Activated naive CD8-positive, alpha-beta T cell (primary cell): Measurements from ENCODE around the gene KDM3B.
A peak's percentile ranks its signal among the peaks of the same experiment; 100 is the strongest.
"Not testable (repeated sequence)": the region's sequence is repeated elsewhere in the genome, so short reads cannot be mapped to it uniquely, and the experiment has no call there.

ENCODE experiments used
- H3K27ac Mint-ChIP-seq: one replicate; pipeline ENCODE4 v1.8.0; 2021; ENCODE audit warnings: mixed read lengths
- H3K27me3 Mint-ChIP-seq: one replicate; pipeline ENCODE4 v1.8.0; 2021; ENCODE audit warnings: mixed read lengths
- H3K36me3 Mint-ChIP-seq: one replicate; pipeline ENCODE4 v1.8.0; 2021; ENCODE audit warnings: mixed read lengths
- H3K4me1 Mint-ChIP-seq: one replicate; pipeline ENCODE4 v1.8.0; 2021; ENCODE audit warnings: low read depth, mixed read lengths
- H3K4me3 Mint-ChIP-seq: one replicate; pipeline ENCODE4 v1.8.0; 2021; ENCODE audit warnings: mild to moderate bottlenecking, mixed read lengths
- H3K9me3 Mint-ChIP-seq: one replicate; pipeline ENCODE4 v1.8.0; 2021; ENCODE audit warnings: low read depth, mixed read lengths

The KDM3B gene

DNA sequence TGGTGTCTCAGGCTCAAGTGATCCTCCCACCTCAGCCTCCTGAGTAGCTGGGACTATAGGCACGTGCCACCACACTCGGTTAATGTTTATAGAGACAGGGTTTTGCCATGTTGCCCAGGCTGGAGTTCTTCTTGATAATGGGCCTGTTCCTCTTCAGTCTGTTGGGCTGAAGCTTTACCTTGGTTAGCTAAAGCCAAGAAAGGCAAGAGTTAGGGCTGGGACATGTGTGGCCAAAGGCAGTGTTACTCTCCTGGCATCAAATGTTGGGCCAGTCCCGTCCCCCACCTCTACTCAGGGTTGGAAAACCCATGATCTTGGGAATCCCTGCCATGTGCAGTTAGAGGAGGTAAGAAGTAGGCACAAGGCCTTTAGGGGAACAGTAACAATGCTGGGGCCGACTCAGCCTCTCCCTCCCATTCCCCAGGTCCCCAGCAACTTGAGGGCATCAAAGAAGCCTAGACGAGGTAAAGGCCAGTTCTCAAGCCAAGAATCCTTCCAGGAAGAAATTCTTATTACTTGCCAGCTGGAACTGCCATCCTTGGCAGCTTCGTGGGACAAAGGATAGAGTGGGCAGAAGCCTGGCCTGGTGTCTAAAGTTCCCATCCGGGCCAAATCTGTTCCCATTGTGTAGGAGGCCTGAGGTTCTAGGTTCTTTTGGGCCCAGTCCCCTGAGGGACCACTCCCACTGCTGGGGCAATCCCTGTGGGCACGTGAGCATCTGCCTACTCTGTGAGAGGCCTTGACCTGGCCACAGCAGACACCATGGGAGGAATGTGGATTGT is 117.2 kb downstream of the KDM3B start:
- Mint-ChIP-seq H3K9me3 (no peaks in the 10 kb centered on the region), H3K4me1 (peaks cover 24% of the 10 kb centered on the region), H3K27me3 (no peaks in the 10 kb centered on the region), H3K4me3 (peak overlapping the region; percentile 30), H3K36me3 (peaks cover 14% of the 10 kb centered on the region), H3K27ac (peak overlapping the region; percentile 50)

DNA sequence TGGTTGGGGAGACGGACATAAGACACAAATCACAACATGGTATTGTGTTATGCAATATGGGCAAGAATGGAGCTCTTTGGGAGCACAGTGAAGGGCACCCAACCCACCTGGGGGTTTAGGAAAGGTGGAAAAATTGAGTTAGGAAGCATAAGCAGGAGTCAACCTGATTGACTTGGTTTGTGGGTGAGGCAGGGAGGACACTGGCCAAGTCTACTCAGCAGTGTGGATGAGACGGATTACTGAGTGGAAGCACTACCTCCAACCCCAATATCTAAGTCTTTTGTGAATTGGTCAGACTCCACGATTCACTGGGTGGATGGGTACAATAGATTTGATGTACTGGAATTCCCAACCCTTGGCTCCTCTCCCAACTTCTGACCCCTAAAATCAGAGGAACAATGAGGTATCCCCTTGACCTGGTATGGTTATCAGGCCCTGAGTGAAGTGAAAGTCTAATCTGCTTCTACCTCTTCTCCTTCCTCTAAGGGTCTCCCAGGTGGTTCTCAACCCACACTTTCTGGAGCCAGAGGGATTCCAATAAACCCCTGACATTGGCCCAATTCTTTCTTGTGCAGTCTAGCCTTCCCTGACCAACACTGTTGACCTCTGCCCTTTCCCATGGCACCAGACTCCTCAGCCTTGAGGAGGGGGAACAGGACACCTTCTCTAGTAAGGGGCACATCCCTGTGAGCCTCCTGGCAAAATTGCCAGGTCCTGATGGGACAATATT is 118.0 kb downstream of the KDM3B start:
- Mint-ChIP-seq H3K4me1 (peaks cover 24% of the 10 kb centered on the region), H3K4me3 (no peak overlapping the region), H3K9me3 (no peaks in the 10 kb centered on the region), H3K27ac (peak overlapping the region; percentile 50), H3K36me3 (peaks cover 14% of the 10 kb centered on the region), H3K27me3 (peaks cover 2% of the 10 kb centered on the region)

DNA sequence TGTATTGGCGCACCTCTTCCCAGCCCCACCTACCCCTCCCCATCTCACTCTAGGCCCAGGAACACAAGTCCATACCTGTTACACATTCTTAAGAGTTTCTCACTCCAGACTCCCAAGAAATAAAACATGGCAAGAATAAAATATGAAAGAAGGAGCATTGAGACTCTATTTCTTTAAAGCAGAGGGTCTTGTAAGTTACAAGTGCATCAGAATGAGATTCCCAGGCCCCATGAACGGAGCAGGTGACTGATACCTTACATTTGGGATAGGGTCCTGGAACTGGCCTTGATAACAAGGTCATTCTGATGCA is 118.5 kb downstream of the KDM3B start:
- Mint-ChIP-seq H3K9me3 (no peaks in the 10 kb centered on the region), H3K4me1 (peaks cover 24% of the 10 kb centered on the region), H3K4me3 (no peak overlapping the region), H3K27me3 (peaks cover 2% of the 10 kb centered on the region), H3K27ac (no peak overlapping the region), H3K36me3 (peaks cover 14% of the 10 kb centered on the region)

DNA sequence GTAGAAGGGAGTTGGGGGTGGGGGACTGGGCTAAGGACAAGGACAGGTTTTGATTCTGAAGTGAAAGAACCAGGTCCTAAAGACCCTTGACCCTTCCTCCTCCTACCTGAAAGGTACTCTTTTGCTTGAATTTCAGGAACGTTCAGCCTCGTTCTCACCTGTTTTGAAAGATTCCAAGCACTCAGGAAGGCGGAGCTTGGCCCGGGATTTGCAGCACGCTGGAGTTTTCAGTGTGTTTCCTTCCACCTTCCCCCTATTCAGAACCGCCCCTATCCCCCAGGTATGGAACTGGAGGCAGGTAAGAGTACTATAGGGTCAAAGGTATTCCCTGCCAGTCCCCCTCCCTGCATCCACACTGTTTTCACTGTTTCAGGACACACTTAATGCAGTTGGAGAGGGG is 119.9 kb downstream of the KDM3B start:
- Mint-ChIP-seq H3K4me1 (peaks cover 15% of the 10 kb centered on the region), H3K4me3 (no peak overlapping the region), H3K27ac (no peak overlapping the region), H3K27me3 (peaks cover 3% of the 10 kb centered on the region), H3K36me3 (peaks cover 12% of the 10 kb centered on the region), H3K9me3 (no peaks in the 10 kb centered on the region)

DNA sequence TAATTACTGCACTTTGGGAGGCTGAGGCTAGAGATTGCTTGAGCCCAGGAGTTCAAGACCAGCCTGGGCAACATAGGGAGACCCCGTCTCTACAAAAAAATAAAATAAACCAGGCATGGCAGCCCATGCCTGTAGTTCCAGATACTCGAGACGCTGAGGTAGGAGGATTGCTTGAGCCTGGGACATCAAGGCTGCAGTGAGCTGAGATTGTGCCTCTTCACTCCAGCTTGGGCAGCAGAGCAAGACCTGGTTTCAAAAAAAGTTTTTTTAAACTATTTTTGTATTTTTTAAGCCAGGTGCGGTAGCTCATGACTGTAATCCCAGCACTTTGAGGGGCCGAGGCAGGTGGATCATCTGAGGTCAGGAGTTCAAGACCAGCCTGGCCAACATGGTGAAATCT is 120.7 kb downstream of the KDM3B start:
- H3K27ac Mint-ChIP-seq, H3K4me1 Mint-ChIP-seq, H3K9me3 Mint-ChIP-seq, H3K4me3 Mint-ChIP-seq, H3K27me3 Mint-ChIP-seq, H3K36me3 Mint-ChIP-seq: not testable (repeated sequence)

DNA sequence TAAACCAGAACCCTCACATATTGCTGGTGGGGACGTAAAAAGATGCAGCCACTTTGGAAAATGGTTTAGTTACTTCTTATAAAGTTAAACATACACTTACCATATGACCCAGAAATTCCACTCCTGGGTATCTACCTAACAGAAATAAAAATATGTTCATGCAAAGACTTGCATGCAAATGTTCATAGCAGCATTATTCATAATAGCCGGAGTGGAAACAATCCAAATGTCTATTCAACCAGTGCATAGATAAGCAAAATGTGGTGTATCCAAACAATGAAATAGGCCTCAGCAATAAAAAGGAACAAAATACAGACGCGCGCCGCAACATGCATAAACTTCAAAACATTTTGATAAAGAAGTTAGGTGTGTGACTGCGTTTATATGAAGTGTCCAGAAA is 124.4 kb downstream of the KDM3B start:
- Mint-ChIP-seq H3K27ac (no peak overlapping the region), H3K4me1 (no peaks in the 10 kb centered on the region), H3K4me3 (no peak overlapping the region), H3K9me3 (no peaks in the 10 kb centered on the region), H3K36me3 (no peaks in the 10 kb centered on the region), H3K27me3 (peaks cover 7% of the 10 kb centered on the region)

DNA sequence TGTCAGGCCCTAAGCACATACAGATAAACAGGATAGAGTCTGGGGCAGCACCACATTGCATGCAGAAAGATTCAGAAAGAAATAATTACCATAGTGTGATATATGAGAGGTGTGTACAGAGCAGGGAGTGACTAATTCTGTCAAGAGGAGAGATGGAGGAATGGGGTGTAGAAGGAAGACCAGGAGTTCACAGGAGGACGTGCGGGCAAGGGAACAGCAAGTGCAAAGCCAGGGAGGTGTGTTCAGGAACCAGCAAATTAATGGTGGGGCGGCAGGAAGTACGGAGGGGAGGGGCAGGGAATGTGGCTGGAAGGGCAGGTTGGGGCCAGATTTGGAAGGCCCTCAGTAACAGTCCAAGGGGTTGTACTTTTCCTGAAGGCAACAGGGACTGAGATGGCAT is 130.2 kb downstream of the KDM3B start:
- Mint-ChIP-seq H3K36me3 (no peaks in the 10 kb centered on the region), H3K27ac (no peak overlapping the region), H3K9me3 (no peaks in the 10 kb centered on the region), H3K27me3 (peaks cover 4% of the 10 kb centered on the region), H3K4me3 (no peak overlapping the region), H3K4me1 (no peaks in the 10 kb centered on the region)
